GM21576 (cell line): ENCODE results near the gene SHH.
"Not testable (repeated sequence)": the region's sequence is repeated elsewhere in the genome, so short reads cannot be mapped to it uniquely, and the experiment has no call there.

ENCODE experiments used
- ATAC-seq: cut with Tn5 transposase; IDR thresholded peaks from one replicate; pipeline ENCODE4 v1.9.1; 2021; ENCODE audit warnings: mild to moderate bottlenecking, moderate library complexity; ENCODE audit not compliant: unreplicated experiment

SHH gene

DNA sequence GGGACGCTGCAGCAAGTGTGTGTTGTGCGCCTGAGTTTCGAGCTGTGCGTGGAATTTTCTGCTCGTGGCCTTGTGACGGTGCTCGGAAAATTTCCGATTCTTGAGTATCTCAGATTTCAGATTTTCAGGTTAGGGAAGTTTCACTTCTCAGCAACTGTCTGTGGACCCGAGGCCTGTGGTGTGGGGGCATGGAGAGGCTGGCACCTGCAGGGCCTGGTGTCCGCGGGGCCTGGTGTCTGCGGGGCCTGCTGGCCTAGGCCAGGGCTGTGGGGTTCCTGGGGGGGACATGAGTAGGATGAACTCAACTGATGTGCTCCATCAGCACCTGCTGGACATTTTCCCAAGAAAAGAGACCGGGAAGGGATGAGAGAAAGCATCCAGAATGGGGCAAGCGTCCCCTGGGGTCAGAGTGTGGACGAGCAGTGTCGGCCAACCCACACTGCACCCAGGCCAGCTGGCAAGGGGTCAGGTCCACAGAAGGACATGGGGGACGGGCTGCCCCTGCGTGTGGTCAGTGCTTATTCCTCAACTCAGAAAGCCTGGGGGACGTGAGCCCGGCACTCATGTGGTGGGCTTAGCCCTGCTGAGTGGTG, 31.3 kb upstream of the SHH start:
- no peak for ATAC-seq

DNA sequence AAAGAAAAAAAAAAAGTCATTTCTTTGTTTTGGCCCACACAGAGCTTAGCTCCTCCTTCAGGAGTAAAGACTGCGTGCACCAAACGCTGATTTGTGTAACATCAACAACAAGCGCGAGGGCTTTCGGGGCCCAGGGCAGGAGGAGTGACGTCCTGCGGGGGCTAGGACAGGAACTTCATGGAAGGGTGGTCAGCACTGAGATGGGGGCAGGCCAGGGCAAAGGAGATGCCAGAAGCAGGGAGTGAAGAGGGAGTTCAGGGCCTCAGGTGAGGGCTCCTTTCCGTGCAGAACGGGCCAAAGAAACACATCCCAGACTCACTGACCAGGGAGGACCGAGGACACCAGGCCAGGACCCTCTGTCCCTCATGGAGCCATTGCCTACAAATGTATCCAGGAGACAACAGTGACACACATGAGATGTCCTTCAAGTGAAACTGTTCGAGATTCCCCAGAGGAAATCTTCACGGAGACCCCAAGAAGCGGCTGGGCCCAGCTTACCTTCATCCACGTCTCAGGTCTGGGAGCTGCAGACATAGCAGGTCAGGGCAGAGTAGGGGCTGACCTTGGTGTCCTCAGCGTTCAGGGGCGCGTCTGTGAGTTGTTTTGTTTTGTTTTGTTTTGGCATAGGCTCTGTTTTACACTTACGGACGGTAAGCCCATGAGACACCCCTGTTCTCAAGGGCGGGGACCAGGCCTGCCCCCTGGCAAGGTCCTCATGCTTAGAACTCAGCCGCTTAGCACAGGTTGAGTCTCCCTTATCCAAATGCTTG, 30.4 kb upstream of the SHH start:
- ATAC-seq, result no peak

DNA sequence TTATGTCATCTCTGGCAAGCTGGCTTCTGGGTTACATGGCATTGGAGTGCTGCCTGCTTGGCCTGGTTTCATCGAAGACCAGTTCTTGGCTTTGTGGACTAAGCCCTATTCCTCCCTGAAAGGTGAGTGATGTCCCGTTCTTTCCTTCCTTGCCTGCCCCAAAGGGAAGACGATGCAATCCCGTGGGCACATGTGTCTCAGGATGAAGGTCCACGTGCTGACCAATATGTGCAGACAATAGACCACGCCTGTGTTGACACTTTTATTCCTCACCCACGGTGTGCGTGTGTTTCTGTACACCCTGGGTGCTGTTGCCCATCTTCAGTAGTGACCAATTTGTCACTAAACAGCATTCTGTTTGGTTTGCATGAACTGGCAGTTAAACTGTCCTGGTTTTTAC, 28.6 kb upstream of the SHH start:
- no peak for ATAC-seq

DNA sequence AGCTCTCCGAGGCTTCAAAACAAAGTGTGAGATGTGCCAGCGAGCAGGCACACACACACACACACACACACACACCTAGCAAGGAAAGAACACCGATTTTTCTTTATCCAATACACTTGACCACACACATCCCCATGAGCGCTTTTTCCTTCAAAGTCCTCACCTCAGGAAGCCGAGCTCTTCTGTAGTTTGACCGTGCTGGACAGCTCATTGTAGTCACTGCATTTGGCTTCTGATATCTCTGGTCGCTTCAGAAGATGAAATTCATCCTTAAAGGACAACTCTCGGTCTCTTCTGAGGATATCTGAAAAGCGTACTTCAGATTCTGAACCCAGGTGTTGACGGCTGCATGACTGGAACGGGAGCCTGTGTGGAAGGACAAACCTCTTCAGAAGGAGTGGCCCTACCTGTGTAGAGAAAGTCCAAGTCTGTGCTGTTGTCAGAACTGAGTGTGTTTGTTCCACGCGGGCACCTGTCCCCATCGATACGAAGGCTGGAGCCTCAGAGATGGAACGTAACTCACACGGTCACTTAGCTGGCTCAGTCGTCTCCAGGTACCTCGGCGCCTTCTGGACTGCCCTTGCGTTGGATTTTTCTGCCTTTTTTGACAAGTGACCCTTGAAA, 28.1 kb upstream of the SHH start:
- no peak for ATAC-seq

DNA sequence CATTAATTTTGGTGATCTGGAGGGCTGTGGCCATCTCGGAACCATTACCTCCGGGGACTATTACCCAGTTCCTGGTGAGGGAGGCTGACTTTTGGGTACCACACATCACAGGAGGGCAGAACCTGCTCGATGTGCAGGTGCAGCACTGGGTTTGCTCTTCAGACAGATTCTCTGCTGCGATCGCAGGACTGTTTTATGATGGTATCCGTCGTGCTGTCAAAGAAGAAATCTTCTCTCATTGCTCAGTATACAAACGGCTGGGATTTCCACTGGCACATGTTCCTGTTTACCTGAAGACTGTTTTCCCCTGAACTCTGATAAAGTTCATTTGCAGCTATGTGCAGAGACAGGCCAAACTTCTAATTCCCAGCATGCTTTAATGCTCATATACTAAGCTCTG, 27.2 kb upstream of the SHH start:
- ATAC-seq, result no peak

DNA sequence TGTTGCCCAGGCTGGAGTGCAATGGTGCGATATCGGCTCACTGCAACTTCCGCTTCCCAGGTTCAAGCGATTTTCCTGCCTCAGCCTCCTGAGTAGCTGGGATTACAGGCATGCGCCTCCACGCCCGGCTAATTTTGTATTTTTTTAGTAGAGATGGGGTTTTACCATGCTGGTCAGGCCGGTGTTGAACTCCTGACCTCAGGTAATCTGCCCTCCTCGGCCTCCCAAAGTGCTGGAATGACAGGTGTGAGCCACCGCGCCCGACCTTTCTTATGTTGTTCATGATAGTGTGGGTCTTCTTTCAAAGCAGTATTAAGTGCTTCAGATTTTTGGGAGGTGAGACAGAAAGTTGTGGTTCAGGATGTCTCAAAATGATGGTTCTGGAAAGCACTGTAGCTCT, 26.0 kb upstream of the SHH start:
- not testable (repeated sequence) for ATAC-seq

DNA sequence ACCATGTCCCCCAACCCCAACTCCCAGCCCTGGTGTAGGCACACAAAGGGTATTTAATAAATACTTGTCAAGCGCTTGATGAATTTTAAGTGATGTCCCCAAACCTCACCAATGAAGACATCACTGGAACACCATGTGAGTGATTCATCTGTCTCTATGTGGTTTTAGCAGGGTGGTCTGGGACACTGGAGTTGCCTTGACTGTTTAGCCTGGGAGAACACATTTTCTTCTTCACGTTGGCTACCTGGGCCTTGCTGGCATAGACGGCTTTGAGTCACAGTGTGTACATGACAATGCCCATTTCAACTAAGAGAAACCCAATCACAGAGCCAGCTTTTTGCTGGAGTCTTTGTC, 24.8 kb upstream of the SHH start:
- ATAC-seq, result no peak

DNA sequence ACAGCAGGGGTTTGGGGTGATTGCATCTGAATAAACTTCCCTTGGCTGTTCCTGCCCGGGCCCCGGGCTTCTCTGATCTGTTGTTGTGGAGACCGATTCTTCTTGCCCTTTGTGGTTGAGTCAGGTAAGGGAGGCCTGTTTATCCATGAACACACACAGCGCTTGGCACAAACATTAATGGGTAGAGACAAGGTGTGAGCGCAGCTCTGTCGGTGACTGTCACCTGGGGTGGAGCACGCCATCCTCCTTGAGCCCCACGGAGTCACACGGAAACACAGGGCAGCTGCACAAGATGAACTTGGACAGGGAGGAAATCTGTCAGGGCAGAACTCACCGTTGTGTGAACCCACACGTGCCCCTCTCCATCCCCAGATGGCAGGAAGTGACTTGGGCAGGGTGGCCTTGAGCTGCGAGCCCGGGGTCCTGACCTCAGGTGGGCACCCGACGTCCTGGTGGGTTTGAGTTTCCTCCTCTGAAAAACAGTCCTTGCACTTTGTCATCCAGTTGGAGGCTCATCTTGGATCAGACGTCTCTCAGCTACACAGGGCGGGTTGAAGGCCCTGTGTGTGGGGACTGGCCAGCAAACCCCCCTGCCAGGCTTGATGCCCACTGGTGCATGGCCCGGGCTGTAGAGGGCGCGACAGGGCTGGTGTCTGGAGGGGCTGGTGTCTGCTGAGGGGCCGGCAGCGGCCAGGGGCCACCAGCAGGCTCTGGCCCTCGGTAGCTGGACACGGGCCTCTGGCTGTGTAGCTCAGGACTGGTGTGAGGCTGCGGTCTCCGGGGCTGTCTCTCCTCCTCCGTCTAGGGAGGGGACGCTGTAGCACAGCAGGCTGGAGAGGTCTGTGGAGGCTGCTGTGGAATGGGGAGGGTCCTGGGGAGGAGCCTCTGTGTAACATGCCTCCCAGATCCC, 24.2 kb upstream of the SHH start:
- ATAC-seq, result no peak

DNA sequence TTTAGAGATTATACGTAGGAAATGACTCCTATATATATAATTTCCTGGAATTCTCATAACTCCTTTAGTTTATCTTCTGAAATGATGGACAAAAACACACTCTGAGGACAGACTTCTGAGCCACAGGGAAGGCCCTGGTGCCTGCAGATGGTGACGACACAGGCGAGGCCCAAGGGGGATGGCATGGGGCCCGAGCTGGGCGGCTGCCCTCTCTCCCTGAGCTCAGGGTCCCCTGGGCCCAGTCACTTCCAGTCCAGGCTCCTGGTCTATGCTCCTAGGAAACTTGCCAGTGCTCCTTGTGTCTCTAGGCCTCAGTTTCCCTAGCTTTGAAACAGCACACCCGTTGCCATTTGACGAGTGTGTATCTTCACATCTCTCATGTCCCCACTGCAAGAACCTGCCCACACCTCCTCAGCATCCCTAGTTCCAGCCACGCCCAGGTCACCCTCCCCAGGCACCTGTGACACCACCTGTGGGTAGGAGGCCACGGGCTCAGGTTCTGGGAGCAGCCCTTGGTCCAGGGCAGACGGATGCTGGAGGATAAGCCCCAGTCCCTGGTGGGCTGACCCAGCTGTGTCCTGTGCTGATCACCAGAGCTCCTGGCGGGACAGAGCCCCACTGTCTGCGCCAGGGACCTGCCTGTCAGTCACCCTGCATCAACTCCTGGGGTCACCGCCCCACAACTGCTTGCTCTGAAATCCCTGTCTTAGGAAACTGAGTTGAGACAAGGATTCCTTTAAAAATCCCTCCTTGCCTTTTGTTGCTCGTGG, 23.4 kb upstream of the SHH start:
- no peak for ATAC-seq

DNA sequence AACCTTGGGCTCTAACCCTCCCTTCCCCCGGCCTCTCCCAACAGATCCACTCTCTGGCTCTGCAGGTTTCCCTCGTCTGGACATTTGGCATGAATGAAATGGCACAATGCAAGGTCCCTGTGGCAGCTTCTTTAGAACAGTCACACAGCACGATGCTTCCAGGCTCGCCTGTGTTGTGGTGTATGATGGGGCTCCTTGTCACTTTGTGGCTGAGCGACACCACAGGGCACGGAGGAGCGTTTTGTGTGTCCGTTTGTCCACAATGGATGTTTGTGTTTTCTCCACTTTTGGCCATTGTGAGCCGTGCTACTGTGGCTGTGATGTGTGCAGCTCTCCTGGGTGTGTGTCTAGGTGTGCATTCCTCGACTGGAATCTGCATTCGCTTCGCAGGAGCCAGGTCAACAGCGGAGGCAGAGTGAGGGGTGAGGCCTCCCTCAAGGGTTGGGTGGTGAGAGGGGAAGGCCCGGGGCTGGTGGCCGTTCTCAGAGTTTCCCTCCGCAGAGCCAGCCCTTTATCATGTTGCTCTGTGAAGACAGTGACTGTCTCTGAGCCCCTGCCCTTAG, 22.3 kb upstream of the SHH start:
- no peak for ATAC-seq

DNA sequence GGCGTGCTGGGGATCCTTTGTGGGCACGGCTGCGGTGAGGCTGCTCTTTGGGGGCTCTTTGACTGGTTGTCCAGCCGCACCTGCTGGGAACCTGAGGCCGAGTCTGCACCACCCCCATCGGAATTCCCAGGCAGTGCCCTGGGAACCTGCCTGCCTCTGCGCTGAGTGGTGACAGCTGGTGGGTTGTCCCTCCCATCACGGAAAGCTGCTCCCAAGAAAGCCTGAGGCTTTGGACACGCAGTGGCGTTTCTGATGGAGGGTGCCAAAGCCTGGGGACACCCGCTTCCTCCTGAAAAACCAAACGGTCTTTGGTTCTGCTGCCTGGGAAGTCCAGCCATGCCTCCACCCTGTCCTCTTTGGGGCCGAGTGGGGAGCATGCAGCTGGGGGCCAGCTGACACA, 21.4 kb upstream of the SHH start:
- ATAC-seq, result no peak

DNA sequence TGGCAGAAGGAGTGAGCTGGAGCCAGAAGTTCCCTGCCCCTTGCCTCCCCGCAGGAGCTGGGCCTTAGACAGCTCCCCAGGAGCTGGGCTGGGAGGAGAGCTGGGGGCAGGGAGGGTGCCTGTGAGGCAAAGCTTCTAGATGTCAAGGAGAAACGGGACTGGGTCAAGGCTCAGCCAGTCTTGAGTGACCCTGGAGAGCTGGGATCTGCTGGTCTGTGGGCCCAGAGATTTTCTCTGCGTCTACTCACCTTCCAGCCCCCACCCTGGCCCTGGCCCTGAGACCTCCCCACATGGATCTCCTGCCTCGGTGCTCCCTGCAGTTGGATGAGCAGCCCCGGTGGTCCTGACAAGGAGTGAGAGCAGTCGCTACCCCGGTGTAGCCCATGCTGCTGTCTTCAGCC, 20.3 kb upstream of the SHH start:
- ATAC-seq, result no peak

DNA sequence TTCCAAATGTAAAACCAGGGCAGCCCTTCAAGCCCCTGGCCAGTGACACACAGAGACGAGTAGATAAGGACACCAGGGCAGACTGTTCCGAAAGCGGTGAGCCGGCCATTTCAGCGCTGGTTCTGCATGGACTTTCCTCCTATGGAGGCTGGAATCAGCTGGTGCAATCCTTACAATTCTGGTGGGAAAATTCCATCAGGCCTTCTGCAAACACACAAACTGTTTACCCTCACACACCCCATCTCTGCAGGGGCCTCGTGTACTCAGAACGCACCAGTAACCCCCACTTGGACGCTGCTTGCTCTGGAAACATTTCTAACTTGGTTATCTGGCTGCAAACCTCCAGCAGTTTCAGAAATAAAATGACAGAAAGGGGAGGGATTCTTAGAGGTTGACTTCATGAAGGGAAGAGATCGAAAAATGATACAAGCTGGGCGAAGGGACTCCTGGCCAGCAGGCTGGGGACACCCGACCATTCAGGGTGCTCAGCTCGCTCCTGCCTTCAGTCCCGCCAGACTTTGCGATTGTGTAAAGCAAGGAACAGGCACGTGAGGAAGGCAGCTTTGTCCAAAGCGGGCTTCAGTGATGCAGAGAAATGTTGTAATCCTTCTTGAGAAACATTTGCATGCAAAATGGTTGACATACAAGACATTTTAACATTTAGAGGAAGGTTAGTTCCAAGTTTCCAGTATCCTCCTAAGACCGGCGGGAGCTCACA, 19.7 kb upstream of the SHH start:
- no peak for ATAC-seq

DNA sequence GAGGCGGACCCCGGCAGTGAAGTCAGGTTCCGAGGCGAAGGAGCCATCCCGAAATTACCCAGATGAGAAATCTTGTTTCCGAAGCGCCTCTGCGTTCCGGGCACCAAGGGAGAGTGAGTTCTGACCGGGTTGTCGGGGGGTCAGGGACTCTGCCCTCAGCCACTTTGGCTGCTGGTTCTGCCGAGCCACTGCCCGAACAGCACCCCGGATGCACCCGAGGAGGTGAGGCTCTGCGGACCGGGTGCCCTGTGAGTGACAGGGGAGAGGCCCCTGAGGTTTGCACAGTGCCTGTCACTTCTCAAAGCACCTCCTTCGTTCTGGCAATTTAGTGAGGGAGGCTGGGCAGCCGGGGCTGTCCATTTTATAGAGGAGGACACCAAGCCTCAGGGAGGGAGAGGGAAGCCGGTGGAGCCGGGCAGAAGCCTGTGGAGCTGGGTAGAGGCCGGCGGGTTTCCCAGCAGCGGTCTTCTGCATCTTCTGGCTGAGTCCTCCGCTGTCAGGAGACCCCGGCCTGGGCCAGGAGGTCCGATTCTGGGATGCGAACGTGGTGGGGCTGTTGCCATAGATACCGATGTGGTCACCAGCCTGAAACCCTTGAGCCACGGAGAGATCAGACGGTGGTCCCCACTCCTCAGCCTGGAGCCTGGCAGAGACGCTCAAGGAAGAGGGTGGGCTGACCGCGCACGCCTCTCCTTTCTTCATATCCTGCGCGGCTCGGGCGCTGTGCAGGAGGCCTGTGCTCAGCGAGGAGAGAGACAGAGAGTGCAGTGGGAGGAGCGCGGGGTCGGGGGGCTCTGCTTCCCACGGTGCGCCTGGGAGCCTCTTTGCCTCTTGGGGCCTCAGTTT, 18.9 kb upstream of the SHH start:
- no peak for ATAC-seq

DNA sequence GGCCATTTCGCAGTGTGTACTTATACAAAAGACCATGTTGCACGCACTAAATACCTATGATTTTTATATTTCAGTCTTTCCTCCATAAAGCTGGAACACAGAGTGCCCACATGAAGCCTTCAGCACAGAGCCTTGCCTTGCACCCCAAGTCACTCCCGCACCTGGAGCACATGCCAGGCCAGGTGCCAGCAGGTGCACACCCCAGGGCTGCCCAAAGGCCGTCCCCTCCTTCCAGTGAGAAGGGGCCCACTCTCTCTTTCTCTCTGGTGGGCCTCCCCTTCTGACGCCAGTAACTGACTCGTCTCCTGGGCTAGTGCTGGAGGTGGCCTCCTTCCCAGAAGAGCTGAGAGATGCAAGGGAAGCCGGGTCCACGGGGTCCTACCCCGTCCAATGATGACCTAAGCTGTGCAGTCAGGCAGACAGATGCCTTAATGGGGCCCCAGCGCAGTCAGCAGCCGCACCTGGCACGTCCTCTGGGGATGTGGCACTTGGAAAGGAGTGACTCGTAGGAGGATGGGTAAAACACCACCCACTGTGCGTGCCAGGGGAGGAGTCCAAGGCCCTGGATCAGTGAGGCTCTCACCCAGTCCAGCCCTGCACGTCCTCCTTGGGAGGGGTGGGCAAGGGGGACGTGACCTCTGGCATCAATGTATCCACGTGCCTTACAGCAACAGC, 17.7 kb upstream of the SHH start:
- ATAC-seq, result no peak

DNA sequence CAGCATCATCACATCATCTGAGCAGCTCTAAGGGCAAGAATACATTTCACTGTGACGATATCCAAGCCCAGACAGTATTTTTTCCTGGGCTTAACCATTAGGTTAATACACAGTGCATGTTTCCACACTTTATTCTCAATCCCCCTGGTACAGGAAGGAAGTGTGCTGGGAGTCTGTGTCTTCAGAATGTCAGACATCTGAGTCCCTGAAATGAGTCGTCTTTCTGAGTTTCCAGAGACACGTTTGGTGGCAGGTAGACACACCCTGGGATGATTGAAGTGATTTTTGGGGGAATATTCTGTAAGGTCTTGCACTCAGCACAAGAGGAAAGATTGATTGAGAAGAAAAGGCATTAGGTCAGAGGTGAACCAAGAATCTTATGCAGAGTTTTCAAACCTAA, 13.1 kb upstream of the SHH start:
- ATAC-seq, result no peak

DNA sequence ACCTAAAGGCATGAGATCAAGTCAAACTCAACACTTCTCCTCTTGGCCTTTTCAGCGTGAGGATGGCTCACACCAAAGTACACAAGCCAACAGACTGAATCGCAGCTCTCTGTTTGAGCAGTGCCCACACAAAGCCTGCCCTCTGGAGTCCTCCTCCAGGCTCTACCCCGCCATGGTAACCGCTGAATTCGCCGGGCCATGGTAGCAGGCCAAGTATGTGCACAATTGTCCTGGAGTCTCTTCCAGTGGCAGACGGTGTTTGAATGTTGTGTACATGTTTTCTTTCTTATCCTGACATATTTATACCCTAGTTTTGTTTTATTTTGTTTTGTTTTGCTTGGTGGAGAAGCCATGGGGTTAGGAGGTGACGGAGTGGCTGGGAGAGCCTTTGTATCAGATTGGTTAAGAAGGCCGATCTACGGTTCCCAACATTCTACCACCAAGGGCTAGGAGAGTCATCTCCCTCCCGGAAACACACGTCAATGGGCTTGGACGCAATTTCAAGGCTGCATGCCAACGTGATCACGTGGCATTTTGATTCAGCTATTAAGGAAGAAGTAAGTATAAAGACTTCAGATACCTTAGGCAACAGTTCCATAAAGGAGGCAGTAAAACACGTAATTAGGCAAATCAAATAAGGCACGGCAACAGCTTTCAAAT, 12.1 kb upstream of the SHH start:
- ATAC-seq, result no peak

DNA sequence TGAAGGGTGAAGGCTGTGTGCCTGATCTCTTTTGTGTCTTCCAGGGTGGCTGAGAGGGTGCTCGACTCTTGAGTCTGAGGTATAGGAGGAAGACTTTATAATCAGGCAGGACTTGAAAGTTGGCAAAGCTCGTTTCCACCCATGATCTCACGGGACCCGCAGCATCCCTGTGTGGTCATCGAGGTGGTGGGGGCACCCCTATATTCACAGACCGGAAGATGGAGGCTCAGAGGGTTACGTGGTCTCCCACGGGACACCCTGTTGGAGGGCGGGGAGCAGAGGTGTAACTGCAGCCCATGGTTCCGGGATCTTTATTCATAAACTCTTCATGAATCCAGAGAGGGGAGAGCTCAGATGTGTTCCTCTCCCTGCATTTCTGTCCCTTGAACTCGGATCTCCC, 9.6 kb upstream of the SHH start:
- no peak for ATAC-seq
